ENCODE results near the gene UAP1L1. TPM values are rescaled to one million over a fixed set of nuclear protein-coding genes. Genes with fewer than 3 reads are reported as not detected.
A peak's percentile ranks its signal among the peaks of the same experiment; 100 is the strongest.

Gene UAP1L1
- total and polyA plus RNA-seq, 9 of the 15 experiments (the other 6 are each of a cell fraction or from before 2014, with no cell fraction given), result 0.20 to 8.6 (median 3.7) TPM

GRCh38 chr9:137128158-137128861 lies 51.0 kb downstream of the UAP1L1 start (continued):
- peak; percentile 47 for TF ChIP-seq CHD1 (IDR thresholded peaks at IDR 0.05; ENCODE audit: low read length)
- TF ChIP-seq LARP7 (IDR thresholded peaks at IDR 0.05), result no peak
- TF ChIP-seq STAT6 (CRISPR knock-in tag; IDR thresholded peaks at IDR 0.05), result no peak
- TF ChIP-seq KDM5B (IDR thresholded peaks at IDR 0.05; ENCODE audit: insufficient replicate concordance, low read depth, low read length), result peak; percentile 52
- 0 out of 2 replicates have a peak, but pooled peaks have one; percentile 14 for TF ChIP-seq HBP1 (CRISPR knock-in tag; IDR thresholded peaks at IDR 0.05)
- TF ChIP-seq ZFP1 (CRISPR knock-in tag; IDR thresholded peaks at IDR 0.05), result no peak
- peak; percentile 20; the same call in 1 of the 2 replicates for TF ChIP-seq ZNF431 (CRISPR knock-in tag; IDR thresholded peaks at IDR 0.05)
- 0 out of 2 replicates have a peak, but pooled peaks have one; percentile 17 for TF ChIP-seq LEF1 (IDR thresholded peaks at IDR 0.05)
- TF ChIP-seq PPARD (CRISPR knock-in tag; IDR thresholded peaks at IDR 0.05), result no peak
- TF ChIP-seq THRA (IDR thresholded peaks at IDR 0.05), result no peak
- no peak for TF ChIP-seq SAFB2 (IDR thresholded peaks at IDR 0.05; ENCODE audit: borderline replicate concordance, low read depth, low read length, severe bottlenecking)
- TF ChIP-seq STAG1 (CRISPR knock-in tag; IDR thresholded peaks at IDR 0.05; ENCODE audit: borderline replicate concordance), result 0 out of 2 replicates have a peak, but pooled peaks have one; percentile 24
- TF ChIP-seq ERF (CRISPR knock-in tag; IDR thresholded peaks at IDR 0.05), result no peak
- TF ChIP-seq ZNF143 (CRISPR knock-in tag; IDR thresholded peaks at IDR 0.05), result no peak
- TF ChIP-seq ETV5 (CRISPR knock-in tag; IDR thresholded peaks at IDR 0.05; ENCODE audit: low read depth), result 0 out of 2 replicates have a peak, but pooled peaks have one; percentile 5
- TF ChIP-seq POLR2G (IDR thresholded peaks at IDR 0.05; ENCODE audit: low read depth, low read length), result 0 out of 2 replicates have a peak, but pooled peaks have one; percentile 17
- TF ChIP-seq ZNF165 (CRISPR knock-in tag; IDR thresholded peaks at IDR 0.05; ENCODE audit: borderline replicate concordance), result 0 out of 2 replicates have a peak, but pooled peaks have one; percentile 42
- TF ChIP-seq ELF4 (CRISPR knock-in tag; IDR thresholded peaks at IDR 0.05), result no peak
- TF ChIP-seq ZNF695 (CRISPR knock-in tag; IDR thresholded peaks at IDR 0.05), result 0 out of 2 replicates have a peak, but pooled peaks have one; percentile 31
- no peak for TF ChIP-seq POLR2AphosphoS5 (IDR thresholded peaks at IDR 0.05; ENCODE audit: control insufficient read depth, insufficient read depth, low read depth, low read length)
- peak; percentile 70; the same call in 1 of the 2 replicates for TF ChIP-seq ZC3H4 (CRISPR knock-in tag; IDR thresholded peaks at IDR 0.05; ENCODE audit: borderline replicate concordance)
- TF ChIP-seq SAP30 (IDR thresholded peaks at IDR 0.05; ENCODE audit: borderline replicate concordance, insufficient read depth, low read depth, low read length, poor library complexity, severe bottlenecking), result peak; percentile 26

Measured in K562 (cell line).